GM21723 (cell line): ENCODE data around the gene CAGE1.

Experiments
- ATAC-seq: cut with Tn5 transposase; IDR thresholded peaks from one replicate; pipeline ENCODE4 v1.9.1; 2021; ENCODE audit warnings: mild to moderate bottlenecking, moderate library complexity; ENCODE audit not compliant: unreplicated experiment

CAGE1 gene

DNA sequence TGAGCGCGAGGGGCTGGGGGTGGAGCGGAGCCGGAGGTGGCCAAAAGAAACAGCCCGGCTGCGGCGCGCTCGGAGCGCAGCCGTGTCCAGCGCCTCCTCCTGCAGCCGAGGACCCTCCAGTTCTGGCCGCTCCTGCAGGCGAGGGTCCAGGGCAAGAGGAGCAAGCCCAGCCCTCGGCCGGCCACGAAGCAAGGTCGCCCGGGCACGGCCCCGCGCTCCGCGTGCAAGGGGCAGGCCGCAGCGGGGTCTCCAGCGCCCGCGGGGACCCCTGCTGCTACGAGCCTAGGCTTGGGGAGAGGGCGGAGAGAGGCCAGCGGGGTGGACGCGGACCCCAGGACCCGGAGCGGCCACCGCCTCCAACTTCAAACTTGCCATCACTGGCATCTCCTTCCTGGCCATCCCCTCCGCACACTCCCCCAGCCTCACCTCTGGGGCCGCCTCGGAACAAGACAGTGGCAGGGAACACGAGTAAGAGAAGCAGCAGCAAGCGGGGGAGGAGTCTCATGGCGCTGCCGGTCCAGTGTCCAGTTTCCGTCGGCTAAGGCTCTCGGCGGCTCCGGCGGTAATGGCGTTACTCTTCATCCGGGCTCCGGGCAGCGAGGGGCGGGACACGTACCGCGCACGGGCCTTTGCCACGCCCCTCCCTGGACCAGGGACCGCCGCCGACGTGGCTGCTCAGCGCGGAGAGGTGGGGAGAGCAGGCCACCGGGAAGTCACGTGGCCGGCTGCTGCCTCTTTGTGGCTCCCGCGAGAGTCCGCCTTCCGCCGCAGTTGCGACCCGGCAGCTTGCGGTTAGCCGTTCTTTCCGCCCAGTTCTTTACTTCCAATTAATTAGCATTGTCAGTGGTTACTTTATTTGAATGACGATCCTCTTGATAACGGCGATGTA, 76.7 kb downstream of the CAGE1 start, which contains the start of gene SSR1:
TSS of gene SSR1 (minus strand) at position 584 of the 889 bp plus-strand sequence. CDS start at position 505, 79 bp downstream.
- peak; percentile 98 for ATAC-seq

DNA sequence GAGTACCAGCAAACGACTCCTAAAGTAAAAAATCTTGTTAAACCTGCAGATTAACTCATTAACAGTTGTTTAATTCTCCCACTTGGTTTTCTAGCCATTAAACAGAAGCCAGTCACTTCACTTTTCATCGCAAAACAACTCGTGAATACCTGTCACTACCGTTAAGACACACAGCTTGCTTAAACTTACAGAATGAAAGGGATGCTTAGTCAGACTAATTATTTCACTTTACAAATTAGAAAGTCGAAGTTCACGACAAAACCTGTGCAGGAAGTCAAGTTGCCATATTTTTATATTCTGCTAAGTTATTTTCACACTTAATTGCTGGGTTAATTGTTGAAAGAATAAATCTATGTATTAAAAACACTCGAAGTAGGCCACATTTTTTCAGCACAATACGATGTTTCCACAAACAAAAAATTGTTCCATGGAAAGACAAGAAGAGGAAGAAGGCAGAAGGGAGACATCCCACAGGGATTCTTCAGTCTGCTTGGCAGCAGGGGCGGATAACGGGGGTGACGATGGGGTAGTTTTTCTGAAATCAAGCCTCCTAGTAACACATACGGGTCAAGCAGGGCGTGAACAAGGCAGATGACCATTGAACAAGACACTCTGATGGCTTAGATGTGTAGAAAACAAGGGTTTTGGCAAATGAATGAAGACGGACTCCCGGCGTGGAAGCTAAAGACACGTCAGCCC, 77.5 kb downstream of the CAGE1 start:
- peak; percentile 2 for ATAC-seq

DNA sequence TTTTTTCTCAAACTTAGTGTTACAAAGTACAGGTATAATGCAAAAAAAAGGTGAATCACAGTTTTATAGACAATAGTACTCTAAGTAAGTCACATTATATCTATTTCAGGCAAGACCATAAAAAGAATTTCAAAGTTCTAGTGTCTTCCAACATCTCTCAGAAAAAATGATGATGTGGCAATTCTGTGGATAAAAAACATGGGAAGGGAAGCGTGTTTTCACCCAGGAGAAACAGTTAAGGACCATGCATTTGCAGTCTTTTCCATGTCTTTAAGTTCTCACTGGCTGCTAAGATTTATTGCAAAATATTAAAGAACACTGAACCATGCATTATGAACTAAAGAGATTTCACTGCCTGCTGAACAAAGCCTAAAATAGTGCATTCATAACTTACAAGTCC, 78.4 kb downstream of the CAGE1 start:
- ATAC-seq = no peak

DNA sequence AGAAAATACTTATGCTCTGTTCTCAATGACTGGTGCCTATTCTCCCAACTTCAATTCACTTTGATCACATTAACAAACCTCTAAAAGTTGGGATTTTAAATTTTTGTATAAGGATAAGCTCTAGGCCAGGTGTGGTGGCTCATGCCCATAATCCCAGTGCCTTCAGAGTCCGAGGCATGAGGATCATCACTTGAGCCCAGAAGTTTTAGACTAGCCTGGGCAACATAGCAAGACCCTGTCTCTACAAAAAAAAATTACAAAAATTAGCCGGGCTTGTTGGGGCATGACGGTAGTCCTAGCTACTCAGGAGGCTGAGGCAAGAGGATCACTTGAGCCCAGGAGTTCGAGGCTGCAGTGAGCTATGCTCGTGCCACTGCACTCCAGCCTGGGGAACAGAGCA, 80.5 kb downstream of the CAGE1 start:
- no peak for ATAC-seq

DNA sequence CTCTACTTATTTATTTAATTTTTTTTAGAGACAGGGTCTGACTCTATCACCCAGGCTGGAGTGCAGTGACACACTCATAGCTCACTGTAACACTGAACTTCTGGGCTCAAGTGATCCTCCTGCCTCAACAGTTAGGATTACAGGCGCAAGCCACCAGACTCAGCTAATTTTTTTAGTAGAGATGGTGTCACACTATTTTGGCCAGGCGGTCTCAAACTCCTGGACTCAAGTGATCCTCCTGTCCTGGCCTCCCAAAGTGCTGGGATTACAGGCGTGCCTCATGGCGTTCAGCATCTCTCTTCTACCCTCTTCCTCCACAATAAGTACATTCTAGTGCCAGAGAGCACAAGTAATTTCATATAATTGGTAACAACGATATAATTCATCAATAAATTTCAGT, 82.0 kb downstream of the CAGE1 start:
- no peak for ATAC-seq

DNA sequence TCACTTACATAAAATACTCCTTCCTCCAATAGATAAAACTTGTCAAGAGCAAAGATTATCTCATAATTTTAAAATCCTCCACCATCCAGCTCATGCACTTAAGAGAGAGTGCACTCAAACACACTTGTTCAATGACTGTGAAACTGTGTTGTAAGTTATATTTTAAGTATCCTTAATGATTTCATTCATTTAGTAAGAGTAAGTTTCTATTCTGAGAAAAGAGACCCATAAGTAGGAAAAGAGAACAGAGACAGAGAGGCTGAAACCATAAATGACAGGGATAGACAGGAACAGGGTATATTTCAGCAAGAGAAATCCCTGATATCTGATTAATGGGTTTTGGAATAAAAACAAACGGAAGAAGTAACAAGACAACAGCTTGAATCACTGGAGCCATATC, 84.7 kb downstream of the CAGE1 start:
- ATAC-seq = no peak

DNA sequence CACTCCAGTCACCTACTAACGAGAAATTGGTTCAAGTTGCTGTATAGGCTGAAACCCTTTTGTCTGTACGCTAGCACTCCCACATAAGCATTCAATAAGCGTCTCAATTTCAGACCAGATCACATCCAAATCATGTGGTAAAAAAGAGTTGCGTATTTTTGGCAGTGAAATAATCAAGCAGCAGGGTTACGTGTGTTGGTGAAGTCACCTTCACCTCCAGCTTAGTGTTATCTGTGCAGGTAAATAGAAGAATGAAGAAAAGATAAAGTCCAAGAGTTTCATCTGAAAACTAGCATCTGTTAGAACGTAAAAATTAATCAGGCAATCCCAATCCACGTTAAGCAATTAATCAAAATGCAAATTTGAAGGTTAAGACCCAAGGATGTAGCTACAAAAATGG, 87.8 kb downstream of the CAGE1 start:
- no peak for ATAC-seq

DNA sequence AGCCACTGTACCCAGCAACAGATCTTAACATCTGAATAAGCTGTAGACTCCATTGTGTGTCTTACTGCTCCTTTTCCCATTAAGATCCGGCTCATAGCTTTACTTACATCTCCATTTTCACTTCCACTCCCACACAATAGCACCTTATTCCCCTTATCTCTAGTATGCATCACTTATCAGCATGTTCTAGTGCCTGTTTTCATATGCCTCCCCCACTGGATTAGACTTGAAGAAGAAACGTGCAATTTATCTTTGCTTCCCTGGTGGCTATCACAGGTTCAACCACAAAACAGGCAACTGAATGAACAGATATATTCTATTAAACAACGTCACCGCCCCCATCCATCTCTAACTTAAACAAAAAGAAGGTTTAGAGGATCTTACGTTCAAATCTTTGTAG, 88.6 kb downstream of the CAGE1 start:
- no peak for ATAC-seq

DNA sequence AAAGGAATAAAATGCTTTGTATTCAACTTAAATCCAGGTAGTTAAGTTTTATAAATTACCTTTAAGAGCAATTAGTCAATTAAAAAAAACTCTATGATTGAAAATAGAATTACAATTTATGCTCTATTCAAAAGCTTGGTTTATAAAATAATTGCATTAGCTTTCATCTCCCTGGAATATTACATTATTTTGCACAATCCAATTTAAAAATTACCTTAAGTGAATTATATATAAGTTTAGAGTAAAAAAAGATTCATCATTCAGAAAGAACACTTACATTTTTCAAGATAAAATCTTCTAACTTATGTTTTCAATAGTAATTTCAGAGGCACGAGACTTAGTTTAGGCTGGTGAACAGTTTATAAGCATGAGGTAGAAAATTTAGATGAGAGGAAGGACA, 91.4 kb downstream of the CAGE1 start:
- ATAC-seq = no peak

DNA sequence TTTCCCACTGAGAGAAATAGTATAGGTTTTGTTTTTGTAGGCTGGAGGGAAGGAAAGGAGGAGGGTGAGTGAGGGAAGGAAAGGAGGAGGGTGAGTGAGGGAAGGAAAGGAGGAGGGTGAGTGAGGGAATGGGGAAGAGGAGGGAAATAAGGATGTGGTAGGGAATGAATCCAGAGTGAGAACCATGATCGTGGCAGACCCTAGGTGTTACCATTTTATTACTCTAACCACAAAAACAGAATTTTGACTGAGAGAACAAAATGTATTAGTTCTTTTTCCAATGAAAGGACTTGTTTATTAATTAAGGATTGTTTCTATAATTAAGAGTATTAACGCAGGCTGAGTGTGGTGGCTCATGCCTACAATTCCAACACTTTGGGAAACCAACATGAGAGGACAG, 92.9 kb downstream of the CAGE1 start:
- no peak for ATAC-seq

DNA sequence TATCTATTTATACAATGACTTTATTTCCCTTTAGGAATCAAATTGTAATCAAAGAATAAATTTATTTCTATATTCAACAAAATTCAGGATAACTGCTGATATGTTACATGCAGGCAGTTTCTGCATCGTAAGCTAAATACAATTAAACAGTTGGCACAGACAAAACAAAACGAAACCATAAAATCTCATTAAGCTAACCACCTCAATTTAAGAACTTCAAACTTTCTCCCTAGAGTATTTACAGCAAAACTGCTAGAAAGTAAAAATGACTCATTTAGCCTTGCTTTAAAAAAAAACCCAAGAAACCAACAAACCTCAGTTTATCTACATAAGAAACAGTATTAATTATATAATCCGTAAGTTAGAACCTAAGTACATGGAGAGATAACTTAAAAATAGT, 93.6 kb downstream of the CAGE1 start:
- ATAC-seq = no peak

DNA sequence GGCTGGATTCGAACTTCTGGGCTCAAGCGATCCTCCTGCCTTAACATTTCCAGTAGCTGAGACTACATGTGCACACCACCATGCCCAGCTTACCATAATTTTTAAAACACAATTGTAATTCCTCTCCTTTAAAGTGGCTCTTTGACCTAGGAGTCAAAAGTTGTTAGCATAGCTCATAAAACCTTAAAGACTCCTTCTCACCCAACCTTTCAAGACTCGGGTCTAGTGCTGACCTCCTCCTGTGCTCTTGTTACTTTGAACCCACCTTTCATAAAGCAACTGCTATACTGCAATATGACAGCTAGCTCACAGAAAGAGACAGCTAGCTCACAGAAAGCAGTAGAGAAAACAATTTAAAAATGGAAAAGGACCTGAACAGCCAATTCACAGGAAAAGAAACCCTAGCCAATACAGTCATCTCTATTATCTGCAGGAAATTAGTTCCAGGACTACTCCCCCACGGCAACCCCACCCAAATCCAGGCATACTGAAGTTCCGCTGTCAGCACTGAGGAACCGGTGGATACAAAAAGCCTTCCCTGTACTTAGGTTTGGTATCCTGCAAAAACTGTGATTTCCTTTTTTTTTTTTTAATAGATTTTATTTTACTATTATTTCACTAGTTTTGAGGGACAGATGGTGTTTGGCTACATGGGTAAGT, 96.8 kb downstream of the CAGE1 start:
- ATAC-seq = no peak

DNA sequence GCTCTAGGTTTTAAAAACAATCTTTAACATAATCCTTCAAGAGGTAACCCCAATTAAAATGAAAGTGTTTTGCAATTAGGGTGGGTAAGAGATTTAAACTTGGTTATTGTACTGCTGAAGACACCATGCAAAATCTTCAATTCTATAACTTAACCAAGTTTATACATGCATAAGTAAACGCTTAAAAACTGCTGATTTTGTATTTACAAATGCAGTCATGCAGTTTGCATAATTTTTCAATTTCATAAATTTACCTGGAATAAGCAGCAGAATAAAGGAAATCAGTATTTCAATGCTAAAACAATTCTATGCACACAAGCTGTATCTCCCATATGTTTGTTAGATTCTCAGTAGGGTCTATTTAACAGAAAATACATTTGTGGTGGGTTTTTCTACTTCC, 99.5 kb downstream of the CAGE1 start:
- ATAC-seq = no peak

DNA sequence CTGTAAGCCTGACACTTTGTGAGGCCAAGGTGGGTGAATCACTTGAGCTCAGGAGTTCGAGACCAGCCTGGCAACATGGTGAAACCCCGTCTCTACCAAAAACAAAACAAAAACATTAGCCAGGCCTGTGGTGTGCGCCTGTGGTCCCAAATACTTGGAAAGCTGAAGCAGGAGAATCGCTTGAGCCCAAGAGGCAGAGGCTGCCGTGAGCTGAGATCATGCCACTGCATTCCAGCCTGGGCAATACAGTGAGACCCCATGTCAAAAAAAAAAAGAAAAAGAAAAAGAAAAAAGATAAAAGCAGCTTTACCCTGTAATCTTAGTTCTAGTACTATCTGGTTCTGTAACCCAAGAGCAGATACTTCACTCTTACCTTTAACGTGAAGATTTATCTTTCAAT, 104.1 kb downstream of the CAGE1 start:
- no peak for ATAC-seq

DNA sequence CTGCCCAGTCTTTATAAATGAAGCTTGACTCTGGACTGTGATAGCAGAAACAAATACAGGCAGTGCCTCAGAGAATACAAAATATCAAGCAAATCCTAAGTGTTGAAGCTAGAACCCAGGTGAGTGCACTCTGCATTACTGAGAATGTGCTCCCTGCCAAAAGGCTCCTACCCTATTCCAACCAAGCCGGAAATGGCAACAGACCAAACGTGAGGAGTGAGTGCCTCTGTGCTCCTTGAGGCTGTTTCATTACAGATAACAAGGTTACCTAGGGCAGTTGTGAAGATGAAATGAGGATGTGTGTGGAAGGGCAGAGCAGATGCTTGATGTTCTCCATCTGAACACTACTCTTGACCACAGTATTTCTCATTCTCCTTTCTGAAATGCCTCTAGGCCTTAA, 105.9 kb downstream of the CAGE1 start:
- ATAC-seq = no peak

DNA sequence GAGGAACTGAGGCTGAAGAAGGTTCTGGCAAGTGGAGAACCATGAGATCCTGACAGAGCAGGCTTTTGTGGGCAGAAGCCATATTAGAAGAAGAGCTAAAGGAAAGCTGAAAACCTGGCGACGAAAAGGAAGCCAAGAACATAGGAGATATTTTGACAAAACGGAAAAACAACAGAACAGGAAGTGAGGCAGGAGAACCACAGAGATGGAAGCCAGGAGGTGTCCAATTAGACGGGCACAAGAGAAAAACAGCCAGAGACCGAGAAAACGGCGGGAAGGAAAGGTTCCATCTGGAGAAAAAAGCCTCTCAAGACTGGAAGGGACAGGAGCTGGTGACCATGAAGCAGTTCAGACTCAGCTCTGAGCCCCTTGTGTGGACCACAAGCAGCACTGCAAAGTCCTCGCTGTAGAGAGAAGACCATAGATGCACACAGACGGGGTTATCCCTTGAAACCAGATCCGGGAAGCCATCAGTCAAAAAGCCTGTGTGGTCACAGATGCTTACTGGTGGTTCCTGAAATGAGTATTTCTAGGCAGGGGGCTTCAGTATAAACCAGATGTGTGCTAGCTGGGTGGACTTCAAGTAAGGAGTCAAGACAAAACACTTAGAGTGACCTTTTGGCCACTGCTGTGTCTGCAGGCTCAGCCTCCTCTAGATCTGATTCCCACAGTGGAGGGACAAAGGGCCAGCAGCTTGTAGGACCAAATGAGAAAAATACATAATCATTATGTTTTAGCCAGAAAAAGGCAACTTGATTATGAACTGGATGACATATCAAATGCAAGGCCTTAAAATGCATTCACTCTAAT, 107.2 kb downstream of the CAGE1 start:
- ATAC-seq = no peak
